SIG-M5 treated with dmso at 0.1 percent for 504 hours (cell line): Measurements from ENCODE around the gene LRMDA.

ENCODE experiments used
- DNase-seq: peaks from one replicate; lab custom pipeline; 2025; ENCODE audit not compliant: unreplicated experiment; lab: John Stamatoyannopoulos, UW

LRMDA gene

DNA sequence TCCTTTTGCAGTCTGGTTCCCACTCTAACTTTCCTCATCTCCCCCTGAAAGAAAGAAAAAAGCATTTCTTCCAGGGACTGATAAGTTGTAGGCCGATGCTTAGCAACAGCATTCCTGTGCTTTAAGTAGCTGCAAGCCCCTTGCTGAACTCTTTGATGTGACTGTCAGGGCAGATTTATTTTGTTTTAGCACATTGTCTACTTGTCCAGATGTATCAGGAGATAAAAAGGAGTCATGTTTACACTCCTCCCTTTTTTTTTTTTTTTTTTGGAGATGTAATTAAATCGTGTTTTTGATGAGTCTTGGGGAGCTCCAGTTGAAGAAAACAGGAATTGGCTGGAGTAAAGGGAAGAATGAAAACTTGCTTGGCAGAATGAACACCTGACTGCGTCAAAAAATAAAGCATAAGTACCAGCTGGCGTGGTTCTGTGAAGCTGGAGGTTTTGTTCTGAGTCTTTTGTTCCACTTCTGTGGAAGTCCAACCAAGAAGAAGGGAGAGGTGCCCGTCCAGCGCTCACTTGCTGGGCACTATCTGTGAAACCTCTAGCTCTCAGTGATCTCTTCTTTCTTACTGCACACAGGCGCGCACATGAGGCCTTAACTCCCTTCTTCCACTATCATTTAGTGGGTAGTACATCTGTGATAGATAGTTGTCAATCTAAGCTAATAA is 871.7 kb downstream of the LRMDA start:
- no peak for DNase-seq

DNA sequence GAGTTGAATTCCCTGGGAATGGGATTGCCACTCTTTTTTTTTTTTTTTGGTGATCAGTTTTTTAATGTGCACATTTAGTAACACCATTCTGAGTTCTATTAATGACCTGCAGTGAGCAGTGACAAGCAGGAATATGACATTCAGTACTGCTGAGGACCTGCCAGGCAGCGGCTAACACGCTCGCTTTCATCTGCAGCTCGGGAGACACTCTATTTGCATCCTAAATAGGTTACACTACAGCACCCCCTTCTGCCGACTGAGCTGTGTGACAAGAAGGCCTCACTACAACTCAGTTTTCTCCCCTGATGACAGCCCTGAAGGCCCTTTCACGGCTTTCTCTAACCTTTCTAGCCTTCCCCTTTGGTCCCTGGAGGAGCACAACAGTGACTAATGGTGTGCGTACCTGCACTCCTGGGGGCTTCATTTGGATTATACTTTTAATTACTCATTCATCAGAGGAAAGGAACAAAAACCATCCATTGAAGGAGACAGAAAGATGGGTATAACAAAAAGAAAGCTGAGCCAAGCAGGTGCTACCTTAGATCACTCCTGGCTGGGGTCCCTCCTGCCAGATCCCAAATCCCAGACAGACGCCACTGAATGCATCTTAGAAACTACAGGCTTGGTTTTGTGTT is 872.4 kb downstream of the LRMDA start:
- peak; percentile 64 for DNase-seq

DNA sequence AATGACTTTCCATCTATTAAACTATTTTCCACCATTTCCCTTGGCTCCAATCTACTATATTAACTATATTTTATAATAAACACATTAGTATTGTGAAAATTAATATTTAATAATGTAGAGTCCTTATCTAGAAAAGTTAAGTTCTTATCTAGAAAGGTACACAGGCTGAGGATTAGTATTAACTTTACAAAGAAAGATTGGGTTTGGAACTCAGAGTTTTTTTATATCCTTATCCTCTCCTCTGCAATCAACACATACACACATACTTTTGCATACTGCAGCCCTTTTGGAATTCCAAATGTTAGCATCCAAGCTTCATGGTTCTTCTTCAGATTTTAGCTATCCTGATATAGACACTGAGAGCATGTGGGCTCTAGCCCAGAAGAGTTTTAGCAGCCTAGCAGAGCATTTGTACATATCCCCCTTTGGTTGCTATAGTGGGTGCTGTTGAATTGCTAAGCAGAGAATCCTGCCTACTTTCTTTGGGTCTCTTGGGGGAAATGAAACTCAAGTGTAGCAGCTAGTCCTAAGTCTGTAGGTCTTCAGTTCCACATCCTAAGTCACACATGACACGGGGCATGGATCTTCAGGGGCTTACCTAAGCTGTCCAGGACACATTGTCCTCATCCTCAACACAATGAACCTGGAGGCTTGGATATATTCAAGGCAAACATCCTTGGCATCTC is 874.6 kb downstream of the LRMDA start:
- DNase-seq, result peak; percentile 89

DNA sequence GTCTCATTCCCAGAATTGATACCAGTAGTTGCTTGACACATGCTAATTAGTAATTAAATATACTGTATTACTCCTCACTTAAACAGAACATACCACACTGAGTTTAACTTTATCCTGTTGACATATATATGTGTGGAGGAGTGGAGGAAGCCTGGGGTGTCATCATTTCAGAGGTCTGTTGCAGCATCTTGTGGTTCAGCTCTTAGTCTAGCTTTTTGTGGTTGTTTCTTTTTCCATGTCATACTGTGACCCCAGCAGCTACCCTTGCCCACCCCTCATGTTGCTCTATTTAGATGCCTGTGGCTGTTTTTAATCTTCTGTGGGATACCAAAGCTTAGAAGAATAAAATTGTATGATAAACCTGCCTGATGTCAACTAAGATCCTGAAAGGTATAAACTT is 875.4 kb downstream of the LRMDA start:
- DNase-seq, result peak; percentile 91

- DNase-seq, result peak; percentile 2
Observed at GRCh38 chr10:76309070-76309469, 877.6 kb downstream of the LRMDA start.

DNA sequence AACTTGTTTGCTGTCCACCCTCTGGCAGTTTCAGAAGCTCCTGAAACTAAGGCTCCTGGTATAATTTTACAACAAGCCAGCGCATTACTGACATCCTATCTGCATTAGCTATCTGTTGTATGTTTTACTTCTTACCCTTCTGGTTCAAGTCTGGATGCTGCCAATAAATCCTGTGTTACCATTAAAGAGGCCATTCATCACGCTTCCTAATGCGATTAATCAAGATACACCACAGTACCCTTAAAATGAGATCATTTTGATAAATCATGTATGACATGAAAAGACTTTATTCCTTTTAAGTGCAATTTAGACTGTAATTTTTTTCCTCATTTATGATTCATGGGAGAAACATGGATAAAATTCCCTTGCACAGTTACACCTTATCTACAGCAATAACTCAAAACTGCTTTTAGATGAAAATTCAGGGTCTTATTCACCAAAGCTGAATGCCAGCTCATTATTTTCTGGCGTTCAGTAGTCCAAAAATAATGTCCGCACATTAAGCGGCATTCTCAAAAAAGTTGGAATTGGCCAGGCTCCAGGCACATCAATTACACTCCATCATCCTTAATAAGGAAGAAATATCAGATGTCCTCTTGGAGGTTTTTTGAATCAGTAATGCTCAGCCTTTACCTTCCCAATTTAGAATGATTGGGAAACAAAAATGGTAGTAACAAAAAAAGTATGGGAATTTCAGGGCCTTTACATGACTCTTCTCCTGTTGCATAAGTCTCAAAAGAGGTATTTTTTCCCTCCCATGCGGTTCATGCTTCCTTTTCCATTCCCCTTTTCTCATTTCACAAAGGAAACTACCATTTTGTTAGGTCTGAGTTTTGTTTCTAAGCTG is 878.5 kb downstream of the LRMDA start:
- DNase-seq, result no peak

DNA sequence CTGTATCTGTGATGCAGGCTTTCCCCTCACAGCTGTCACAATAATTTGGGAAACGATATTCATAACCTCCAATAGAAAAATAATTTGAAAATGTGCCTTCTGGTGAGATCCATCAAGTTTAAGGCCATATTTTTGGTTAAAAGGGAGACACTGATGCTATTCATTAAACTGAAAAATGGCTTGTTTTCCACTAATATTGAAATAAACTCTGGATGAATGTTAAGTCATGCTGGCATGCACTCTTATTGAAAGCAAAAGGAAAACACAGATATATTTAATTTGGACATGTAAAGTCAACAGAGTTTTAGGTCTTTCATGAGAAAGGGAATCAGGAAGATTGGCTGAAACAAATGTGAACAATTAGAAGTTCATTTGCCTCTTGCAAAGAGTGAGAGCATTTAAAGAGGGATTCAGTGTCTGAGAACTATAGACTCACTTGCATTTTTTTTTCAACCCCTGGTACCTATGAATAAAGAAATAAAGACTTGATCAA is 879.2 kb downstream of the LRMDA start:
- no peak for DNase-seq

DNA sequence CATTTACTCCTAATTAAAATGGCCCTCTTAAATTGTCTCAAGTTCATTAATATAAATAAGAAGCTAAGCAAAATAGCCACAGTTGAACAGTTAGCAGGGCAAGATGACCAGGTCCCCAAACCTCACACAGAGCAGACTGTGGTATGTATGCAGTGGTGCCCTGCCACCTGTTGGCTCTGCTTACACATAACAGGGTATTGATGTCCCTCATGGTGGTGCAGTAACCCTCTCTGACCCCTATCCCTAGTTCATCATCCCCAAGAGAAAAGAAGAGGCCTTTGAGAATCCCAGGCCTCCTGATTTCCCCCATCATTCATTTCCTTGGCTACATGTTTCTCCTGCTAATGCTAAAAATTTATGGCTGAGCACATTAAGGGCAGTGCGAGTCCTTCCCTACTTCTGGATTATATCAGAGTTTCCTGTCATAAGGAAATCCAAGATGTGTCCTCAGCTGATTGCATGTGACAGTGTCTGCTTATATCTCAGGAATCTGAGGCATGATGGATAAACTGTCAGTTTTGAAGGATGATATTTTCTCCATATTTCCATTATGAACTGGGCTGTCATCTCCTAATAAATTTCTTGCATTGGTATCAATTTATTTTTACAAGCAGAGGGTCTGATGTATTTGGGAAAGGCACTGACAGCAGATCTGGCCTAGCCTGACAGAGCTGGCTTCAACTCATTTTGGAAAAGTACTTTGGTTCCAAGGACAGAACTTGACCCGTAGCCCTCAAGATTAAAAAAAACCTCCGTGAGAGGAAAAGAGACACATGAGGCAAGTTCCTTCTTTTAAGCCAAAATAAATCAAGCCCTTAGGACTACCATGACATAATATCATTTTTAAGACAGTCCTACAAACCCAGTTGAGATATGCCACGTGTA is 880.6 kb downstream of the LRMDA start:
- peak; percentile 41 for DNase-seq

GRCh38 chr10:76315240-76315639 is 883.8 kb downstream of the LRMDA start:
- no peak for DNase-seq

GRCh38 chr10:76316234-76316633 is 884.8 kb downstream of the LRMDA start:
- no peak for DNase-seq

DNA sequence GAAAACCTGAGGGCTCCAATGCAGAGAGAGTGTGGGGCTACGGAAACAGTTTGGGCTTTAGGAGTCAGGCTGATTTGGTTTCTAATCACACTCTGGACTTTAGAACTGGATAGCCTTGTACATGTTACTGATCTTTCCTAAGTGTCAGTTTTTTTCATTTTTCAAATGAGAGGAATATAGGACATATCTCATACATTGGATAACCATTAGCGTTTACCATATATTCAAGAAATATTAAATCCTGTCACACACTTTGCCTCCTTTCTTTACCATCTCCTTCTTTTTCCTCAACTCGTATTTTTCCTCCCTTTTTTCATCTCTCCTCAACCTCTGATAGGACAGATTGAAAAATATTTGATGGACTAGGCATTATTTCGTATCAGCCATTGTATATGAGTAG is 885.7 kb downstream of the LRMDA start:
- DNase-seq, result no peak

- peak; percentile 25 for DNase-seq
Observed at GRCh38 chr10:76318211-76318610, 886.8 kb downstream of the LRMDA start.

DNA sequence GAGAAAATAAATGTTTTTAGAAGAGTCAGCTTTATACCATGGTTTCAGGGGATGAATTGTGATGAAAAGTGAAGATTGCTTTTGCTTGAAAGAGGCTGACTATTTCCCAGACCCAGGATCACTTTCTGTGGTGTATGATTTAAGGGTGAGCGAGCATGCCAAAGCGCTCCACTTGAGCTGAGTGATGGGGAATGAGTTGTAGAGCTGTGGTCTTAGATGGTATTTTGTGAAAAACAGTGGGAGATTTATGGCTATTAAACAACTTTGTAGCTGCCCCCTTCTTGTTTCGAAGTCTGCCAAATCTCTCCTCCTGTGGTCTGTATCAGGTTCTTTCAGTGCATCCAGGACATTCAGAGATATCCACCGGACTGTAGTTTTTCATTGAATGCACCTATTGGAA is 888.2 kb downstream of the LRMDA start:
- DNase-seq, result no peak

DNA sequence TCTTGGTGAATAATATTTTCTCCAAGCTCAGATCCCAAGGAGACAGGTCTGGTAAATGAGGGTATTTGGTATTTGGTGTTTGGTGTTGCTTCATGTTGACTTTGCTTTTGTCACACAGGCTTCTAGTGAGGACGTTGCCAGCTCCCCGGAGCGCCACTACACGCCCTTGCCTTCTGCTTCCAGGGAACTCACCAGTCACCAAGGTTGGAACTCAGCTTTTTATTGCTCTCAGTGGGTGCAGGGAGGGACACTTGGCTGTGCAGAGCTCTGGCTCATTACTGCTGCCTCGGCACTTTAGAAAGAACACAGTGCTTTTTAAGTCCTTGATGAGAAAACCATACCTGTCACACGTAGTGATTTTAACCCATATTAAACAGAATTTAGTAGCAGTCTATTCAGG is 892.9 kb downstream of the LRMDA start:
- no peak for DNase-seq

- no peak for DNase-seq
Observed at GRCh38 chr10:76327441-76327840, 896.0 kb downstream of the LRMDA start.

GRCh38 chr10:76328348-76328747 is 896.9 kb downstream of the LRMDA start:
- DNase-seq, result no peak

DNA sequence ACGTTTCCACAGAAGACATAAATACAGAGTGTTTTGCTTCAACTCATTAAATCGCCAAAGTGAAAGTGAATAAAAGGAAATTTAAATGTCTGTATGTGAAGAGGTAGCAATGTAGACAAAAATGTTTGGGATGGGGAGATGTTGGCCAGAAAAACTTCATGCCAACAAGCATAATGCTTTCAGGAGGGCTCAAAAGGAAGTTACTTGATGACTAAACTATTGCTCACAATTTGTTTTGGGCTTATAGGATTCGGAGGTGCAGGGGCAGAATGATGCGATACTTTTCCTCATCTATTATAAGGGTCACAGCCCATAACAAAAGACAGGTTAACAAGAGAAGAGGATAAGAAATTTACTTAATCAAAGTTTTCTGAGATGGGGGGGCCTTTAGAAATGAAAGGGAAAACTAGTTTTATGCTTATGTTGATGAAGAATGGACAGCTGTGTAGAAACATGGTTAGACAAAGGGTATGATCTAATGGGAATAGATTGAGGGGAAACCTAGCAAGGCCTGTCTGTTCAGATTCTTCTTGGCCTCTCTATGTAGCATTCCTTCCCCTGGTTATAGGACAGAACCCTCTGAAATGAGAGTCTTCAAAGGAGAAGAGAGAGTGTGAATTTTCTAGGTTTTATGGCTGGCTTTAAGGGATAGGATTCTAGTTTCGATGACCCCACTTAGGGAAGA is 898.6 kb downstream of the LRMDA start:
- no peak for DNase-seq

- no peak for DNase-seq
Observed at GRCh38 chr10:76331742-76332141, 900.3 kb downstream of the LRMDA start.

DNA sequence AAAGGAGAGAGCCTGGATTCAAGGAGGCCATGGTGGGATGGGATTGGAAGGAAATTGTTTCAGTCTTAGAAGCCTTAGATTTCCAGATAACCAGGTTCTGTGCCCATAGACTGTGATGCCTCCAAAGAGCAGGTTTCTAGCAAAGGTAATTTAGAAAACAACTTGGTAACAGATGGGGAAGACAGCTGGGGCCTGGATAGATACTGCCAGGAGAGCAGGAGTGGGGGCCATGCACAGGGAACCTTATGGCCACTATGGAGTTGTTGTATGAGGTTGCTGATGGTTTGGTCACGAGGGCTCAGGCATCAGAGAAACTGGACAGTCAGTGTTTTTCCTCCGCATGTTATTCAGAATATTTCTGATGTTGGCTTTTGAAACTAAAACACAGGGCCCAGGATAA is 901.9 kb downstream of the LRMDA start:
- DNase-seq, result no peak

GRCh38 chr10:76333796-76334195 is 902.4 kb downstream of the LRMDA start:
- DNase-seq, result no peak
